Stimulated activated CD4-positive, alpha-beta T cell treated with anti-CD3 and anti-CD28 coated beads, Interleukin-15, amount 100 ng/mL, for 48 hours (primary cell): ENCODE measurements around the gene PPP4R4.
"Not testable (repeated sequence)": the region's sequence is repeated elsewhere in the genome, so short reads cannot be mapped to it uniquely, and the experiment has no call there.

ENCODE experiments used
- DNase-seq, 2 donors: peaks; one replicate each; pipeline ENCODE4 v3.0.0-alpha.2; 2020; ENCODE audit warnings: low read depth in 2 of 2

Gene PPP4R4

DNA sequence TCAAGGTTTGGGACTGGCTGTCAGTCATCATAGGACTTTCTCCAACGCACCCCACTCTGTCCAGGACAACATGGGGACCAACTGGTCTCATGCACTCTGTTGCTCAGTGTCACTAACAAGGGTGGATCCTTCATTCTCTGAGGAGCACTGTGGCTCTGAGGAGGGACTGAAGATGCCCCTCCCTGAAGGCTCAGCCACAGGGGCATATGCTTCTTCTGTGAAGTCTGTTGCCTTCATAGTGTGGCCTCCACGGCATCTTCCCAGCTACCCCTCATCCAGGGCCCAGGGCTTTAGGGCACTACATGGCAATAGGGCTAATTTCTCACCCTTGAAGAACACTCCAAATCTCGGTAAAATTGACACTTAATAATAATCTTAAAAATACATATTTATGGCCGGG lies 30.4 kb upstream of the PPP4R4 start:
- DNase-seq, result no peak

DNA sequence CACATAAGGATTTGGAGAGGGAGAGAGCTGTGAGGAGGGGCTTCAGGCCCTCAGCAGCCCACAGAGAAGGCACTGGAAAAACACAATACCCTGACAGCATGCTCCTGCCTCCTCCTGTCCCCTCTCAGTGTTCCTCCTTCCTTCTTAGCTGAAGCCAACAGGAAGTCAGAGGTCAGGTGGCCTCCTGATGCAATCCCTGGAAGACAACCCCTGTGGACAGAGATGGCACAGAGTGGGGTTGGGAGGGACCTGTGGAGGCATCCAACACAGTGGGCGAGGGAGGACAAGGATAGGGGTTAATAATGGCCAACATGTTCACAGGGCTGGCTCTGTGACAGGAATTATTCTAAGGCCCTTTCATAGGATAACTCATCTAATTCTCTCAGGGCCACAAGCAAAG lies 29.4 kb upstream of the PPP4R4 start:
- no peak for DNase-seq

DNA sequence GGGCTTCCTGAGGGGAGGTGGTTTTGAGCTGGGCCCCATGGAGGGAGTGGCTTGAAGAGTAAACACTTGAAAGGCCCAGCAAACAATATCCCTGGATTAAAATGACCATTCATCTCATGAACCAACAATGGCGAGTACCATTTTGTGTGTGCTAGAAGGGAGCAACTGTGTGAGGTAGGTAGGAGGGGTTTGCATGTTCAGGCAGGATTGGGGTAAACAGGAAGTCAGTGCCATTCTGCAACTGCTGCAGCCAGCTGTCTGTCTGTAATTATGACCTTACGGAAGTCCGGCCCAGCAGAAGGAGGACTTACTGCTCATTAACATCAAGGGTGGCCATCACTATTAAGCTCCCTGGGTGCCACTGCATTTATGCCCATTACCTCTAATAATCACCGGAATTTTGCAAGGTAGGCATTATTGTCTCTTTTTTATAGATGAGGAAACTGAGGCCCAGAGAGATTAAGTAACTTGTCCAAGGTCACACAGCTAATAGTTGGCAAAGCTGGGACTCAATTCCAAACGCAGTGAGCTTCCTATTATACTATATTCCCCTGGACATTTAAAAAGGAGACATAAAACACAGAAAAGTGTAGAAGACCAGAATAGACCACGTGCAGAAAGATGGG lies 28.1 kb upstream of the PPP4R4 start:
- DNase-seq, result no peak

DNA sequence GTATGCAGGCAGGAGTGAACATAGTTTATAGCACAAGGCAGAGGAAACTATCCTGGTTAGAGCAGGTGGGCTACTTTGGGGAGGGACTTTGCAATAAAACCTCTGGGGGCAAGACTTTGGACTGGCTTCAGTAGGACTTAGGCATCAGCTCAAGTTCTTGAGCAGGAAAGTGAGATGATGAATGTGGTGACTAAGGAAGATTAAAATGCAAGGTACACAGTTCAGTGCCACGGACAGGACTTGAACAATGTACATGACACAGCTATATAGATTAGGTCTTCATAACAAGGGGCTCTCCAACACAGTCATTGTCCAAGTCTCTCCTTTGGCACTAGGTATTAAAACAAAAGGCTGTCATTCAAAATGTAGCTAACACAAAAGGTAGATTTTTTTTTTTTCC lies 21.4 kb upstream of the PPP4R4 start:
- no peak for DNase-seq

DNA sequence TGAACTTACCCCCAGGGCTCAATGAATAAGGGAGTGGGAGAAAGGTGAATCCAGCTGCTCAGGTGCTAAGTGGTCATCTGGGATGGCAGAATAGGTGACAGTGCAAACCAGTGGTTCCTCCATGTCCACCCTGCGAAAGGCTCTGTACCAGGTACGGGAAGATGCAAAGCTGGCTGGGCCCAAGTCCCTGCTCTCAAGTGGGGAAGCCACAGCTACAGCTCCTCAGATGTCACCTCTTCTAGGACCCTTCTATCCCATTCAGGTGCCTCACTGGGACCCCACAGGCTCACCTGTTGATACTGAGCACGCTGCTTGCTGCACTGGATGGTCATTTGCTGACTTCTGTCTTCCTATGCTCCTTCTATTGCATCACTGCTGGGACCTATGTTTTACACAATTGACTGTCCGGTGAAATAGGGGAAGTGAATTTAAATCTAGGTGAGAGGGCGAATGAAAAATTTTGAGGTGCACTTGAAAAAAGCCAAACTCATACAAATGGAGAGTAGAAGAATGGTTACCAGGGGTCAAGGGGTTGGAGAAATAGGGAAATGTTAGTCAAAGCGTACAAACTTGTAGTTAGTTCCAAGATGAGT lies 20.3 kb upstream of the PPP4R4 start:
- no peak for DNase-seq

DNA sequence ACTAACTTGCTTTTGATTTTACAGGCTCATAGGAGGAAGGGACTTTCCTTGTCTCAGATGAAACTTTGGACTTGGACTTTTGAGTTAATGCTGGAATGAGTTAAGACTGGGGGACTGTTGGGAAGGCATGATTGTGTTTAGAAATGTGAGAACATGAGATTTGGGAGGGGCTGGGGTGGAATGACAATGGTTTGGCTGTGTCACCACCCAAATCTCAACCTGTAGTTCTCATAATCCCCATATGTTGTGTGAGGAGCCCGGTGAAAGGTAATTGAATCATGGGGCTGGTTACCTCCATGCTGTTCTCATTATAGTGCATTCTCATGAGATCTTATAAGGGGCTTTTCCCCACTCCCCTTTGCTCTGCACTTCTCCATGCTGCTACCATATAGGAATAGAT lies 18.0 kb upstream of the PPP4R4 start:
- DNase-seq, result not testable (repeated sequence)

DNA sequence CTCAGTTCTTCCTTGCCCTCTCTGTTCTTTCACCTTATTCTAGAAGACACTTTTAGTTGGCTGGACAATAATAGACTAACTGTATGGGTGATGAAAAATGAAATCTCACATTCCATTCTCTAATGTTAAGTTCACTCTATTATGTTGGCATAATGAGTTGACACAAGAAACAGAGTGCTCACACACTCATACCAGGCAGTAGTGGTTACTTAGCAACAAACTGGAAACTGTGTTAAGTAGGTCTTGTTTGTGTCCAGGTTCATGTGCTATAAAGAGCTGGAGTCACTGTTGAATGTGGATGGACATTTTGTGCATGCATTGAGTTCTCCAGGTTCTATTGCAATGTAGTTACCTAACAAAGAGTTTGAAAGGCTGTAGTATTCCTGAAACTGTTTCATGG lies 16.9 kb upstream of the PPP4R4 start:
- no peak for DNase-seq

DNA sequence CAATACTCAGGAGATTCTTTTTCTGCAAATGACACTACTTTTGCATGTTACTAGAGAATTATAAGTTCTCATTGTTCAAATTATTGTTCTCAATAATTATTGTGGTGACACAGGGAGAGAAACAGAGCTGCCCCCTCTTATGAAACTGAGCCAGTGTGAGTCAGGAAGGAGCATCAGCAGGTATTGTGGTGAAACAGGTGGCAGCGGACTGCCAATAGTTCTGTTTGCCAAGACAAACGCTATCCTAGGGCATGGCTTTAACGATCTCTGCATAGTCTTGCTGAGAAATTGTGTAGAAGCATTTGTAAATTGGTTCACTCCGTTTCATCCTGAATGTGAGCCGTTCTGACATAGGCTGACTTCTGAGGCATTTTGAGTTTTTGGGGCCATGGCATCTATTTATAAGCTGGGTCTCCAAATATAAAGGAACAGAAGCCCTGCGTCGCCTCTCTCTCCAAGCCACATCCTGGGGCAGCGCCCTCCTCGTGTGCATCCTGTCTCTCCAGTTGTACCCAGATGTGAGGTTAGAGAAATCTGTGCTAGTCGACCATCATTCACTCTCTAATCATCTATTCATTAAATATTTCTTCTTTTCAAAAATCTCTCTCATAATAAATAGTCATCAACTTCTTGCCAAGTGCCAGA lies 15.8 kb upstream of the PPP4R4 start:
- DNase-seq, result no peak

DNA sequence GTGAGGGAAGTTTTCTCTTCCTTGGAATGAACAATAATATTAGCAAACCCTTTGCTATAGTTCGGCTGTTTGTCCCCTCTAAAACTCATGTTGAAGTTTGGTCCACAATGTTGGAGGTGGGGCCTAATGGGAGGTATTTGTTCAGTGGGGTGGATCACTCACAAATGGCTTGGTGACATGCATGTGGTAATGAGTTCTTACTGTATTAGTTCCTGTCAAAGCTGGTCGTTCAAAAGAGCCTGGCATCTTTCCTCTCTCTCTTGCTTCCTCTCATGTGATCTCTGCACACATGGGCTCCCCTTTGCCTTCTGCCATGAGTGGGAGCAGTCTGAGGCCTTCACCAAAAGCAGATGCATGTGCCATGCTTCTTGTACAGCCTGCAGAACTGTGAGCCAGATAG lies 13.1 kb upstream of the PPP4R4 start:
- no peak for DNase-seq

DNA sequence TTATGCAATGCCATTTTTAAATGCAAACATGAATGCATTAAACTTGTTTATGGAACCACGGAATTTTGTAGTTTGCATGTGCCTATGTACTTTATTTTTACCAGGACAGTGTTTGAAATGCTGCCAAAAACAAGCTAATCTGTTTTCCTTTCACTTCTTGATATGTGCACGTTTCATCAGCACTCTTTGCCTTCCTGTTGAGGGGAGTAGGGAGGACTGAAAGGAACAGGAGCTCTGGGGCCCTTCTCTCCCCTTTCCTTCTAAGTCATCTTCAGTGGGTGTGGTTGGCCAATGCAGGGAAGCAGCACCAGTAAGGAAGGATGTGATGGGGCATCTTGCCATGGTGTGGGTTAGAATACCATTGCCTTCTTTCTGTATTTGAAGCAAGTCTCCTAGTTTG lies 12.1 kb upstream of the PPP4R4 start:
- no peak for DNase-seq

DNA sequence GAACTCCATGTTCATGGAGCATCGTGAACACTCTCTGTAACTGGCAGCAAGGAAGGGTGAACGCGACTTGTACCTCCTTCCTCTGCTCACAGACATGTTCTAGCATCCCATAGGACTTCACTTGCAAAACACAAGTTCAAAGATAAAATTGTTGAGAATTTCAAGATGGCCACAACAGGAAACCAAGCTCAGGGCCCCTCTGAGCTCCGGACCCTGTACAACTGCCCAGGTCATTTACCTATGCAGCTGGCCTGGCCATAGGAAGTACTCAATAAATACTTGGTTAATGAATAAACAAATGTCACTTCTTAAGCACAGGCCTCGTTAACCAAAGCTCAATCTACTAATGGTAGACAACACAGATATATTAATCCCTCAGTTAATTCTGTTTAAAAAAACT lies 11.7 kb upstream of the PPP4R4 start:
- no peak for DNase-seq

DNA sequence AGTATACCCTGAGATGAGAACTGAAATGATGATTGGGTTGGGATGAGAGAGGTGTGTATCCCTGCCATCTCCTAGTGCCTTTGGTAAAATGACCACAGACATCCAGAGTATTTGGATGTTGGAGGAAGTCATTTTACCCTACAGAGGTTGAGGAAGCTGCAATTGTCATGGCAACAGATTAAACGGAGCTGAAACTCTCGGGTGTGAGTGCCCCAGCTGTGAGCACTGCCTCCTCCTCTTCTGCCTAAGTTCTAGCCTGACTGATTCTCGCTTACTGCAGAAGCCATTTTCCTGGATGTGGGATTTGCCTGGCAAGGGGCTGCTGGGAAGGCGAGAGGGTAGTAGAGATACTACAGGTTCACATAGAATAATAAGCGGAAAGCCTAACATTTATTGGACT lies 10.3 kb upstream of the PPP4R4 start:
- DNase-seq, result no peak

DNA sequence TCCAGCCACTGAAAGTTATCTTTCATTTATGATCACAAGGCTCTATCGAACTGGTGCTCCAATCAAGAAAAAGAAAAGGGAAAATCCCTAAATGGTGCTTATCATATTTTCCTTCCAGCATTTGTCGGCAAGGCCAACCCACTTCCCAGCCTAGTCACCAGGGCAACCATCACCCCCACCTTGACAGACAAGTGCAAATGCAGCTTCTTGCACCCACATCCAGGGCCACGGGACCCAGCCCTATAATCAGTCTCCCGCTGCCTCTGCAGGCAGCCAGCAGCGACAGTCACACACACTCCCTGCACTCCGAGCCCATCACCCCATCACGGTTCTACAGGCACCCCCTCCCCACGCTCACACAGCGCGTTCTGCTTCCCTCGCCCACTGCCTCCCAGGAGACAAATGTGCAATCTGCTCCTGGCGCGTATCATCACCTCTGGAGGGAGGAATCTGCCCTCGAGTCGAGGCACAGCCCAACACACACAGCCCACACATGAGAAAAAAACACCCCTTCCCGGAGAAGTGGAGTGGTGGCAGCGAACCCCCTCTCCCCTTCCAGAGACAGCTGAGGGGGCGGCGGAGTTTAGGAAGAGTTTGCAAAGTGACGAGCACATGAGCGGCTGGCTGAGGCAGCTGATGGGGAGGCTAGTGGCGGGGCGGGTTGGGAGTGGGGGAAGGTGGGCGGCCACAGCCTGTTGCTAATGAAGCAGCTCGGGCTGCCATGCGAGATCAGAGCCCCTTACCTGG lies 9.3 kb upstream of the PPP4R4 start:
- no peak for DNase-seq

DNA sequence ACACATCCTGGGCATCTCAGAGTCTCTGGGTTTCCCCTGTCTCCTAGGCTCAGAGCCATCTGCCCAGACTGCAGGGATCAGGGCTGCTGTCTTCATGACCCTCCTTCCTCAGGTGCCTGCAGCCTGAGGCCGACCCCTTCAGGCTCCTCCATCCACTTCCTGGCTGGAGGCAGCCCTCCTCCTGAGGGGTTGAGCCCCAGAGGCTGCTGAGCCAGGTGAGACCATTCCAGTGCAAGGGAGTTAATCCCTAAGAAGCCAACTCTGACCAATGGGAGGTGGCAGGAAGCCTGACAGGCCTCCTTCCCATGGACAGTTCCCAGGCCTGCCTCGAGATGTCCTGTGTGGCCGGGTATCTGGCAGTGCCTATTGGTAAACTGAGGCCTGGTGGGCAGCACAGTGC lies 8.4 kb upstream of the PPP4R4 start:
- no peak for DNase-seq

DNA sequence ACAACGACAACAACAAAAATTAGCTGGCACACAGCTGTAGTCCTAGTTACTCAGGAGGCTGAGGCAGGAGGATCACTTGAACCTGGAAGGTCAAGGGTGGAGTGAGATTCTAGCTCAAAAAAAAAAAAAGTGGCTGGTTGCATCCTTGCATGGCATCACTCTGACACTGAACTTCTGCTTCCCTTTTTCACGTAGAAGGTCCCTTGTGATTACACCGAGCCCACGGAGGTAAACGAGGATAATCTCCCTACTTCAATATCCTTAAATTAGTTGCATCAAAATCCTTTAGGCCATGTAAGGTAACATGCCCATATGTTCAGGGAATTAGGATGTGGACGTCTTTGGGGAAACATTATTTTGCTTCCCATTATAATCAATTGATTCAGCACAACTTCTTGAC lies 4.0 kb upstream of the PPP4R4 start:
- no peak for DNase-seq

DNA sequence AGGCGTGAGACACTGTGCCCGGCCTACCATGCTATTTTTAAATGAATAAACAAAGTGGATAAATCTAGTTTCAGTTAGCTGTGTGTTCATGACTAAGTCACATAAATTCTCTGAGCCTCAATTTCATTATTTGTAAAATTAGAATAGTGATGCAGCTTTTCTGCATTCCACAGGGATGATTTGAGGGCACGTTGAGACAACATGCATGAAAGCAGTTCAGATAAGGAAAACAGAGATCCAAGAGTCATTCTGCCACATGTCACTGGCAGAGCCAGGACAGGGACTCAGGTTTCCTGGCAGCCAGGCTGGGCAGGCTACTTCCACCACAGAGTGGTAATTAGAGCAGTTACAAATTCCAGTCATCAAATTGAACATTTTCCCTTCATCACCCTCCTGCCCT lies 2.9 kb upstream of the PPP4R4 start:
- no peak for DNase-seq

DNA sequence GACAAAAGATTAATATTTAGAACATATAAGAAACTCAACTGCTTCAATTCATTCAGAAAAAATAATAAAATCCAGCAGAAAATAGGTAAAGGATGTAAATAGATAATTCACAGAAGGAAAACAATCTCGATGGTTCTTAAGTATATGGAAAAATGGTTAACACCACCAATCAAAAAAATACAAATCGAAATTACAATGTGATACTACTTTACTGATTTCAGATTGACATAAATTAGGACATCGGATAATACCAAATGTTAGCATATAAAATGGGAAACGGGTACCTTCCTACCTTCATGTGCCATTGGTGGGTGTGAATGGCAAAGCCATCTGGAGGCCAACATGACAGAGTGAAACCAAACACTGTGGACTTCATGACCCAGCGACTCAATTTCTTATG lies 1.6 kb upstream of the PPP4R4 start:
- DNase-seq, result no peak

DNA sequence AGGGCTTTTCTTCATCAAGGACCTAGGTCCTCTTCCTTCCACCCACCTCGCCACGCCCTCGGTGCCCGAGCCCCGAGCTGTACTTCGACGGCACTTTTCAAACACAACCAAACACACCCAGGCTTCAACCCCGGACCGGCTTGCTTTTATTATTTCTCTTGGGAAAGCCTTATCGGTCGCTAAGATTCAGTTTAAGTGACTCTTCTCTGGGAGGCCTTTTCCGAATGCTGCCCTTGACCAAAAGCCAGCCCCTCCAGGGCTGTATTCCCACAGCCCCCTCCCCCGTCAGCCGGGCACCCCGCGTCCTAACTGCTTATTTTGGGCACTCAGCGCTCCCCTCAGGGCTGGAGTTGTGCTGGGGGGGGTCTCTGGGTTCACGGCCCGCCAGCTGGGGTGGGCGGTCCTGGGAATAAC lies 644 bp upstream of the PPP4R4 start:
- DNase-seq, result no peak

DNA sequence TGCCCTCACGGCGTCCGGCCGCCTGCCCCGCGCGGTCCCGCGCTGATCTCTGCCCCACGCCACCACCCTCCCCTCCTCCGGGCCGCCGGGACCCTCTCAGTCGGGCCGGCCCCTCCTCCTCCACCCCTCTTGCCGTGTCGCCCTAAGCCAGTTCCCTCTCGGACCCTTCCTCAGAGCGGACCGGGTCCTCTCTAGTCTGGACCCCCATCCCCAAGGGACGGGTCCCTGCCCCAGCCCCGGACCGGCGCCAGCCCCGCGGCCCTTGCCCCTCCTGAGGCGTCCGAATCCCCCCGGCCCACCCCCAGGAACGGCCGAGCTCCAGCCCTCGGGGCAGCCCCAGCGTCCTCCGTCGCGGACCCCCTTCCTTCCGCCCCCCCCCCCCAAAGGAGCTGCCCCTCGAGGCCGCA lies 485 bp downstream of the PPP4R4 start:
- no peak for DNase-seq

DNA sequence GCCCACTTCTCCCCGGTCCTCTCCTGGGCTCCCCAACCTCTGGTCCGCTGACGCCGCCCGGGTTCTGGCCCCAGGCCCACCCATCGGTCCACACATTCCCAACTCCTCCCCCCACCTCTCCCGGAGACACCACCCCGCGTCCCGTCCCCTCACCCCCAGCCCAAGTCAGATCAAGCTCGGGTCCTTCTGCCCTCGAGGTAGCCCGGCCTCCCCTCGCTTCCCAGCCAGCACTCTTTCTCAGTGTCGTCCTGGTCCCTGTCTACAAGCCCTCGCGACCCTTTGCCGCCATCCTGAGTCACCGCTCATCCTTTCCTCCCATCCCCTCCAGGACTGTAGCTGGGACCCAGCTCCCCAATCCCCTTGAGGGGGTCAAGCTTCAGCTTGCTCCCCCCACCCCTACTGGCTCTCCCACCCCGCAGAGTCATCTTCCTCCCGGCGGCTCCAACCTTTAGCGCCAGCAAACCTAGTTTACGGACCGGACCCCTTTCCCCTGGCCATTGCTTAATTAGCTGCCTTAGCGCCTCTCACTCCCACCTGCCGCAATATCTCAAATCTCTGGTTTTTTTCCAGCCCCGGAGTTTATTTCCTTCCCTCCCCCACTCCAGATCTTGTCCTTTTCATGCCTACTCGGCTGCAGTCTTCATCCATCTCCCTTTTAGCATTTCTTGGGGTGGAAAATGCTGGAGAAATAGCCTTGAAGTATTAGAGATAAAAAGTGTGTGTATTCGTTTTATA lies 1.1 kb downstream of the PPP4R4 start:
- no peak for DNase-seq

DNA sequence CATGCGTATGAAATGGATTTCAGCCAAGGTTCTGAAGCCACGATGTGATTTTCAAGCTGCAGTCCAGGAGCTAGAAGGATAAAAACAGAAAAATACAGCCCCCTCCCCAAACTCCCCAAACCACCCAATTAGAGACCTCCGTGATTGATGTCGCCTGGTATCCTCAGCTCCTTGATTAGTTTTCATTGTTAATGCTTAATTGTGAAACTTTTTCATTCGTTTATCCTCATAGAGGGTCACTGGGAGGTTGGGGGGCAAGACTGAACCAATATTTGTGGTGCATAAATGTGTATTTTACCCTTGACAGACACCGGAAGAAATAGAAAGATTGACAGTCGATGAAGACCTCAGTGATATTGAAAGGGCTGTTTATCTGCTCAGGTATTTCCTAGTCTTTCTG lies 1.6 kb downstream of the PPP4R4 start:
- no peak for DNase-seq

DNA sequence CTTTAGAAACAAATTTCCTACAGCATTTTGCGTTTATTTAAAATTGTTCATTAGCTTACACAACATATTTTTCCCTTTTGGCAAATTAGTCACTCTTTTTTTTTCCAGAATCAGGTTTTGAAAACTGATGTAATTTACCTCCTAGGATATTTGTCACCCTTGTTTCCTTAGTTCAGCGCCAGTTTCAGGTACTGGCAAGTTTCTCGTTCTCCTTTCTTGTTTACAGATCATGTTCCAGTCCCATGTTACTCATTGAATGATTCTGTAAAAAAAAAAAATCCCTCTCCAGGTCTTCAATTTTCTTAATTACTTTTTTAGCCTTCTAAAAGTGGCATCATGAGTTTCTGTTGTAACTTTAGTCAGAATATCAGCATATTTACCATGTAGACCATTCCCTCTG lies 2.7 kb downstream of the PPP4R4 start:
- DNase-seq, result no peak
